Thyroid gland (tissue), 4 donors: ENCODE measurements around the gene HSF5. TPM values are rescaled to one million over a fixed set of nuclear protein-coding genes. Genes with fewer than 3 reads are reported as not detected.

Experiments
- DNase-seq, 2 donors: peaks; one replicate each; pipeline ENCODE4 v3.0.0-alpha.2; 2019
- H3K27ac ChIP-seq, 3 donors: fragments of 200-600 bp; sonication (generic); 1 replicate in 2 of 3; 2 replicates in 1 of 3; pipeline ENCODE4 v1.5.1; 2016 to 2019; ENCODE audit warnings: mild to moderate bottlenecking in 1 of 3, moderate library complexity in 1 of 3
- H3K27me3 ChIP-seq: fragments of 200-600 bp; sonication (generic); one replicate; pipeline ENCODE4 v1.5.1; 2019
- H3K36me3 ChIP-seq, 2 donors: fragments of 200-600 bp; sonication (generic); one replicate each; pipeline ENCODE4 v1.5.1; 2016 to 2019
- H3K4me1 ChIP-seq, 2 donors: fragments of 200-600 bp; sonication (generic); one replicate each; pipeline ENCODE4 v1.5.1; 2017 to 2019
- H3K4me3 ChIP-seq, 3 donors: fragments of 200-600 bp; sonication (generic); replicated peaks in 1 of 3; 1 replicate in 2 of 3; 2 replicates in 1 of 3; pipeline ENCODE4 v1.5.1; 2016; ENCODE audit warnings: mild to moderate bottlenecking in 1 of 3
- H3K9me3 ChIP-seq: fragments of 200-600 bp; sonication (generic); one replicate; pipeline ENCODE4 v1.5.1; 2017
- CTCF ChIP-seq, 6 experiments: fragments of 200-600 bp in 3 of 6; fragments of 450-650 bp in 3 of 6; sonication (generic) in 3 of 6; IDR thresholded peaks; one replicate each; pipeline ENCODE4 v1.5.1; 2016 to 2019; ENCODE audit warnings: antibody characterized with exemption in 6 of 6, mild to moderate bottlenecking in 2 of 6, inconsistent platforms in 1 of 6, moderate library complexity in 1 of 6
- POLR2A ChIP-seq, 2 donors: fragments of 450-650 bp; IDR thresholded peaks; one replicate each; pipeline ENCODE4 v1.6.1; 2017; ENCODE audit warnings: antibody characterized with exemption in 2 of 2, mild to moderate bottlenecking in 2 of 2, moderate library complexity in 1 of 2
- WGBS, 2 donors: methylation state at CpG; one replicate each; pipeline ENCODE4 v1.1.5; 2017; 5-methylcytosine and 5-hydroxymethylcytosine counted together
- intact Hi-C: fragments of 100-400 bp; cut with DNase I; formaldehyde crosslinking; loops from one replicate; pipeline ENCODE4 v1.15.1; 2023
- total RNA-seq, 4 donors: library from RNA; depleted of rRNA; stranded (reverse); fragments of >200 nt; gene quantifications; one replicate each; pipeline ENCODE4 v1.2.3, GENCODE V29; 2016

Gene HSF5
- total RNA-seq, 4 donors from 2014 or later, result 0.10 to 0.25 (median 0.12) TPM

GRCh38 chr17:58396173-58396572, 92.0 kb downstream of the HSF5 start:
- TF ChIP-seq CTCF (IDR thresholded peaks at IDR 0.05), result no peak
- TF ChIP-seq POLR2A (IDR thresholded peaks at IDR 0.05), result no peak
- no peak overlapping the region for H3K4me3 ChIP-seq
- peaks cover 0 to 8% of the 10 kb centered on the region in 2 donors for H3K4me1 ChIP-seq
- 81 to 84% methylated on average over 4 of the region's 4 CpGs for WGBS, 2 donors
- no peak overlapping the region for H3K27ac ChIP-seq
- no peaks in the 10 kb centered on the region for H3K9me3 ChIP-seq
- H3K36me3 ChIP-seq, result no peaks in the 10 kb centered on the region
- intact Hi-C loops, result no loop called here
- no peak for DNase-seq
- no peaks in the 10 kb centered on the region for H3K27me3 ChIP-seq

- 83 to 92% methylated on average over 3 of the region's 3 CpGs for WGBS, 2 donors
- no peaks in the 10 kb centered on the region for H3K36me3 ChIP-seq
- intact Hi-C loops, result no loop called here
- no peak for DNase-seq
- H3K27ac ChIP-seq, result no peak overlapping the region
- H3K4me1 ChIP-seq, result peaks cover 0 to 9% of the 10 kb centered on the region in 2 donors
- TF ChIP-seq POLR2A (IDR thresholded peaks at IDR 0.05) (no peak), CTCF (IDR thresholded peaks at IDR 0.05) (no peak)
- no peaks in the 10 kb centered on the region for H3K9me3 ChIP-seq
- H3K27me3 ChIP-seq, result no peaks in the 10 kb centered on the region
- H3K4me3 ChIP-seq, result no peak overlapping the region
These were observed 93.5 kb downstream of the HSF5 start for GRCh38 chr17:58394534-58395223.

GRCh38 chr17:58391302-58391984, 96.8 kb downstream of the HSF5 start:
- intact Hi-C loops, result no loop called here
- no peaks in the 10 kb centered on the region for H3K36me3 ChIP-seq
- no peak overlapping the region for H3K4me3 ChIP-seq
- no peak for TF ChIP-seq POLR2A (IDR thresholded peaks at IDR 0.05)
- TF ChIP-seq CTCF (IDR thresholded peaks at IDR 0.05), result no peak
- H3K4me1 ChIP-seq, result peaks cover 4 to 9% of the 10 kb centered on the region in 2 donors
- WGBS, 2 donors, result 21 to 30% methylated on average over 5 to 10 of the region's 10 CpGs
- no peak overlapping the region for H3K27ac ChIP-seq
- H3K9me3 ChIP-seq, result no peaks in the 10 kb centered on the region
- peak; percentile 79 to 85 for DNase-seq
- H3K27me3 ChIP-seq, result no peaks in the 10 kb centered on the region

- Histone ChIP-seq H3K4me1 (peaks cover 4 to 9% of the 10 kb centered on the region in 2 donors), H3K4me3 (no peak overlapping the region), H3K9me3 (no peaks in the 10 kb centered on the region), H3K36me3 (no peaks in the 10 kb centered on the region), H3K27ac (no peak overlapping the region), H3K27me3 (no peaks in the 10 kb centered on the region)
- no peak for TF ChIP-seq CTCF (IDR thresholded peaks at IDR 0.05)
- TF ChIP-seq POLR2A (IDR thresholded peaks at IDR 0.05), result no peak
- intact Hi-C loops, result no loop called here
- 86 to 89% methylated on average over 2 of the region's 2 CpGs for WGBS, 2 donors
- DNase-seq, result no peak
These were observed 97.3 kb downstream of the HSF5 start for GRCh38 chr17:58390884-58391283.
